SKM-1 (cell line): ENCODE data around the gene SLC2A8.

ENCODE experiments used
- DNase-seq: peaks from one replicate; lab custom pipeline; 2025; ENCODE audit not compliant: unreplicated experiment; lab: John Stamatoyannopoulos, UW

Gene SLC2A8

DNA sequence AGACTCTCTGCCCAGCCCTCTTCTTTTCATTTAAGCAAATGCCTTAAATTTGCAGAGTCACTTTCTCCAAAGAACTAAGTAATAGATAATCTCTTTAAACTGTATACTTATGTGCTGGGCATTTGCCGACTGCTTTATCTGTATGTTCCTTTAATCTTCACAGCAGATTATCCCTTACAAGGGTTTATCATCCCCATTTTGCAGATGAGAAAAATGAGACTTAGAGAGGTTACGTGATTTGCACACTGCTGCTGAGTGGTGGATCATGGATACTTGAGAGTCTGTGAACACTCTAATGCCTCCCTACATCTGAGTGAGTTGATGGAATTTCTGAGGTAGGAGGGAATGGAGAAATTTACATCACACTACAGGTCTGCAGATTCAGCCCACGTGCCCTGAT lies 31.4 kb downstream of the SLC2A8 start:
- no peak for DNase-seq

DNA sequence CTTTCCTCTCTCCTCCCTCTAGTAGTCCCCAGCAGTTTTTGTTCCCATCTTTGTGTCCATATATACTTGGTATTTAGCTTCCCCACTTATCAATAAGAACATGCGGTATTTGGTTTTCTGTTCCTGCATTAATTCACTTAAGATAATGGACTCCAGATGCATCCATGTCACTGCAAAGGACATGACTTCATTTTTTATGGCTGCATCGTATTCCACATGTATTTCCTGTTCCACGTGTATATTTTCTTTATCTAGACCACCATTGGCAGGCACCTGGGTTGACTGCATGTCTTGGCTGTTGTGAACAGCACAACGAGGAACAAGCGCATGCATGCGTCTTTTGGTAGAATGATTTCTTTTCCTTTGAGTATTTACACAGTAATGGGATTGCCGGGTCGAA lies 33.4 kb downstream of the SLC2A8 start:
- DNase-seq, result no peak

DNA sequence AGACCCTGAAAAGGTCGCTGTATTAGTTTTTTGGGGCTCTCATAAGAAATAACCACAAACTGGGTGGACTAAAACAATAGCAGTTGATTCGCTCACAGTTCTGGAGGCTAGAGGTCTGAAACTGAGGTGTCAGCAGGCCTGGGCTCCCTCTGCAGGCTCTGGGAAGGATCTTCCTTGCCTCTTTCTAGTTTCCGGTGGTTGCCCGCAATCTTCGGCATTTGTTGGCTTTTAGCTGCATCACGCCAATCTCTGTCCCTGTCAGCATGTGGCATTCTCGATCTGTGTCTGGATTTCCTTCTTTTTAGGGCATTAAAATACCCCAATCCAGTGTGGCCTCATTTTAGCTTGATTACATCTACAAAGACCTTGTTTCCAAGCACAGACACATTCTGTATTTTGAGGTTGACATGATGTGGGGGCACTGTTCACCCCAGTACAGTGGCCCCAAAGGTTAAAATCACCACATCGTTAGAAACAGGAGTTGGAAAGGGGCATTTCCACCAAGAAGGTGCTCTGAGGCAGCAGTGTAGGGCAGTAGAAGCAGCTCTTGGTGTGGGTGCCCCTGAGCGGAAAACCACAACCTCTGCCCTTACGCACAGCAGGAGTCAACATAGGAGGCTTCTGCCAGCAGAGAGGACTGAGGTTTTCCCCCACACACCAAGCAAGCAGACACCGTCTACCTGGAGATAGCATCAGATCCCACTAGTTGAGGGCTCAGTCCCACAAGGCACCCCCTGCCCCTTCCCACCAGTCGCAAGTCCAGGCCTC lies 40.7 kb downstream of the SLC2A8 start:
- no peak for DNase-seq

DNA sequence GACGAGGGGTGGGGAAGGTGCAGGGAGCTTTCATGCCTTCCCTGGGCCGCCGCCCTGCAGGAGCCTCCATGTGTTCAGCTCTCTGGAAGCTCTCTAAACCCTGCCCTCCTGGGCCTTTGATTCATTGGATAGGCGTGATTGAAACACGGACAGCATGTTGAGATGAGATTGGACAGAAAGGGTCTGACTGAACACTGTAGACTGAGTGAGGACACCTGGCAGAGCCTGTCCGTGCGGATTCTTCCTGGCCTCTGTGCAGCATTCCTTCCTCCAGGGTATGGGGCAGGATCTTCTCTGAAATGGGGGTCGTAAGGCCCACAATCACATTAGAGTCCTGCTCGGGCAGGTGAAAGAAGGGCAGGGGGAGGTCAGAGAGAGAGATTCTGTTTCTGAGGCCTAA lies 41.4 kb downstream of the SLC2A8 start:
- no peak for DNase-seq

DNA sequence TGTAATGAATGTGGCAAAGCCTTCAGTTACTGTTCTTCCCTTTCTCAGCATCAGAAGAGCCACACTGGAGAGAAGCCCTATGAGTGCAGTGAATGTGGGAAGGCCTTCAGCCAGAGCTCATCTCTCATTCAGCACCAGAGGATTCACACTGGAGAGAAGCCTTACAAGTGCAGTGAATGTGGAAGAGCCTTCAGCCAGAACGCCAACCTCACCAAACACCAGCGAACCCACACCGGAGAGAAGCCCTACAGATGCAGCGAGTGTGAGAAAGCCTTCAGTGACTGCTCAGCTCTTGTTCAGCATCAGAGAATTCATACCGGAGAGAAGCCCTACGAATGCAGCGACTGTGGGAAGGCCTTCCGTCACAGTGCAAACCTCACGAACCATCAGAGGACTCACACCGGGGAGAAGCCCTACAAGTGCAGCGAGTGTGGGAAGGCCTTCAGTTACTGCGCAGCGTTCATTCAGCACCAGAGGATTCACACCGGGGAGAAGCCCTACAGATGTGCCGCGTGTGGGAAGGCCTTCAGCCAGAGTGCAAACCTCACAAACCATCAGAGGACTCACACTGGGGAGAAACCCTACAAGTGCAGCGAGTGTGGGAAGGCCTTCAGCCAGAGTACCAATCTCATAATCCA lies 47.4 kb downstream of the SLC2A8 start:
- DNase-seq, result no peak

DNA sequence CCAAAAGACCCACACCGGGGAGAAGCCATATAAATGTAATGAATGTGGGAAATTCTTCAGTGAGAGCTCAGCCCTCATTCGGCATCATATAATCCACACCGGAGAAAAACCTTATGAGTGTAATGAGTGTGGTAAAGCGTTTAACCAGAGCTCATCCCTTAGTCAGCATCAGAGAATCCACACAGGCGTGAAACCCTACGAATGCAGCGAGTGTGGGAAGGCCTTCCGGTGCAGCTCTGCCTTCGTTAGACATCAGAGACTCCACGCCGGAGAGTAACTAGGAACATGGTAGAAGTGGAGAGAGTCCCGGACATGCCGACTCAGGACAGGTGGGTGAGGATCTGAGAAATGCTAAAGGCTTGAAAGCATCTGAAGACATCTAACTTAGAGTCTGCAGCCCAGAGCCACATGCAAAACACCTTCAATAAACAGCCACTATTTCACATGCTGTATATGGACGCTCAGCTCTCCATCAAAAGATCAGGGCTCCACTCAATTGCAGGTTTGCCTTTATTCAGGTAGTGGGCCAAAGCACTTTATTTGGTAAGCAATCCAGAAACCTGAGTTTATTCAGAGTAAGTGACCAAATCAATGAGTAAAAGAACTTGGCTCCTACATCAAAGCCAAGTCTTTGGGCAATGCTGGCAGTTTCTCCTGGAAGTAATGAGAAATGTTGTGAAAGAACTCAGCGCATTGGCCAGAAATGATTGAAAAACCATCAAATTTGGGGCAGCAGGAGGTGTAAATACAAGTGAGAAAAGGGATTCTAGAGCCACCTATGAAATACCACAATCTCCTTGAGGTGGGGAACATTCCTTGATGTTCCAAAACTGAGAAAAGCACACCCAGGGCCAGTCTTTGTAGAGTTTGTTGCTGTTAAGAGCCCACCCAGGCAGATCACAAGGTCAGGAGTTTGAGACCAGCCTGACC lies 48.2 kb downstream of the SLC2A8 start:
- DNase-seq, result no peak

DNA sequence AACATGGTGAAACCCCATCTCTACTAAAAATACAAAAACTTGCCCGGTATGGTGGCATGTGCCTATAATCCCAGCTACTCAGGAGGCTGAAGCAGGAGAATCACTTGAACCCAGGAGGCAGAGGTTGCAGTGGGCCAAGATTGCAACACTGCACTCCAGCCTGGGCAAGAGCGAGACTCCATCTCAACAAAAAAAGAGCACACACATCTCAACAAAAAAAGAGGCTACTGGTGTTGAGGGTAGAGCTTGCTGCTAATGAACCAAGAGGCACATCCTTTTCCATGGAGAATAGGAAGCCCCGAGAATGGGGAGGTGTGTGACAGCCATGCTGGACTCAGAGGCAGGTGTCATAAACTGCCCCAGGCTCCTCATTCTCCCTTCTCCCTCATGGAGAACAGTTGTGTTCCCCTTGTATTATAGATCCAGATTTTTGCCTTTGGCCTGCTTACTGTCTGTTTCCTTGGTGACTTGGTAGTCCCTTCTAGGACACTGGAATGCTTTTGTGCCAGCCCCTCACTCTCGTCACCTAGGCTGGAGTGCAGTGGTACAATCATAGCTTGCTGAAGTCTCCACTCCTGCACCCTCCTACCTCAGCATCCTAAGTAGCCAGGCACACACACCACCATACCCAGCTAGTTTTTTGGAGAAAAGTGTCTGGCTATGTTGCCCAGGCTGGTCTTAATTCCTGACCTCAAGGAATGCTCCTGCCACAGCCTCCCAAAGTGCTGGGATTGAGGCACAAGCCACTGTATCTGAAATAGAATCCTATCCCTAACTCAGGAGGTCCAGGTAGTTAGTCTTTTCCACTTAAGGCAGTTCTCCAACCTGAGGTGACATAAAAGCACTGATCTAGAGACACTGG lies 49.1 kb downstream of the SLC2A8 start:
- no peak for DNase-seq

DNA sequence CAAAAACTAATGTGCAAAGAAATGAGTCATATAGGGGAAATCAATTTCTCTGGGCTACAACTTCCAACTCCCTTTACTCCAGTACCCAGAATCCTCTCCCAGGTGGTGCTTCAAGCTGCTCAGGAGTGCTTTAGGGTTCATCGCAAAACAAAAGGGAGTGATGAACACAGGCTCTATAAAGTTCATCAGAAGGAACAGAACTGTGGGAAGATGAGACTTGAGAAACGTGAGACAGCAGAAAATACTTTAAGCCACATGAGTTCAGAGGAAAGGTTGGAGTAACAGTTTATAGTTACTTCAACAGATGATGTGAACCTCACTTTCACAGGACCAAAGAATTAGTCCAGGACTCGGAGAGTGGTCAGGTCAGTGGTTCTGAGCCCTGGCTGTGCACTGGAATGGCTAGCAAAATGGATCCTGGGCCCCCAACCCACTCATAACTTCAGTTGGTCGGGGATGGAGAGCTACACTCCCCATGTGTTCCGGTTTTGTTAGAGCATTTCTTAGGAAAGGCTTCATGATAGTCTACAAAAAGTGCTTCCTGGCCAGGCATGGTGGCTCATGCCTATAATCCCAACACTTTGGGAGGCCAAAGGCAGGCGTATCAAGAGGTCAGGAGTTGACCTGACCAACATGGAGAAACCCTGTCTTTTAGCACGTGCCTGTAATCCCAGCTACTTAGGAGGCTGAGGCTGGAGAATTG lies 49.9 kb downstream of the SLC2A8 start:
- no peak for DNase-seq

DNA sequence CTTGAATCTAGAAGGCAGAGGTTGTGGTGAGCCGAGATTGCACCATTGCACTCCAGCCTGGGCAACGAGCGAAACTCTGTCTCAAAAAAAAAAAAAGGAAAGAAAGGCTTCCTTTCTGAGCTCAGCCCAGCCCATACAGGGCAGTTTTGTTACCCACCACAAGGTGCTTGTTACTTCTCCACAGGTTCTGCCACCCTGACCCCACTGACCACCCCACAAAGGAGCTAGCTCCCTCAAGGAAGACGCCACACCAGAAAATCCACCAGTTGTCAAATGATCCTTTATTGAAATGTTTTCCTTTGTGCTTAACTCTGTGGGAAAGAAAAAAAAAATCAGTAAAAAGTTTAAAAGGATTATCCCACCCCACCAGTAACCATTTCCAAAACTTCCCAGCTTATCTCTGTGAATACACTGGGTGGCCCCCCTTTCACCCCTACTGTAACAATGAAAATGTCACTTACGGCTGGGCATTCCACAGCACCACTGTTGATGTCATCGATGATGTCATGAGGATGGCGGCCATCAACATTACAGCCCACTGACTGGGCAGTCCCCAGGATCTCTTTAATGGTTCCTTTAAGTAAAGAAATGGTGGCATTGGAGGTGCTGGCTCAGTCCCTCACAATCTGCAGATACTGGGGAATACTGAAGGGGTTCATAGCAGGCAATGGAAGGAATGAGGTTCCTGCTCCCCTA lies 50.6 kb downstream of the SLC2A8 start:
- no peak for DNase-seq

DNA sequence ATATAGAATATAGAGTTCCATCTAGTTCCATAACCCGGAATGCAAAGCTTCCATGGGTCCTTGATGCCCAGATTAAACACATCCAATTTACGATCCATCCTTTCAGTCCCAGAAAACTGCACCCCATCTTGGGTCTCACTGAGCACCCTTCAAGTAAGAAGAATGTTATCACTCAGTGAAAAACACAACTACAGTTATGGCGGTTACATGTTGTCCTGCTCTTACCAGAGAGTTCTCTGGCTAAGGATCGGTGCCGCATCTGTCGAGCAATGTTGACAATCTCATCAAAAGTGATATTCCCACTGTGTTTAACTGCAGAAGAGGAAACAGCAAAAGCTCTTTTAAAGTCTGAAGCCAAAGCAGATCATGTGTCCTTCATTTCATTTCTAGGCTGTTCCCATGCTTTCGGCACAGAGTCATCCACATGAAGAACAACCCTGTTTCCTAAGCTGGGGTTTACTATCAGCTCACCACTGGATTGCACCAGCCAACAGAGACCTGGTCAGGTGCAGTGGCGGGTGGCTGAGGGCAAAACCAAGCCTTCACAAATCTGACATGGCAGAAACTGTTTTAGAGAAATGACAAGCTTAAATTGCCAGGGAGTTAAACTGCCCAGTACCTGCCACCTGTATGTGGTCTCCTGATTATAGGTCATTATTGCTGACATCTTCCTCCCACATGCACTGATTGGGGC lies 51.3 kb downstream of the SLC2A8 start:
- no peak for DNase-seq

DNA sequence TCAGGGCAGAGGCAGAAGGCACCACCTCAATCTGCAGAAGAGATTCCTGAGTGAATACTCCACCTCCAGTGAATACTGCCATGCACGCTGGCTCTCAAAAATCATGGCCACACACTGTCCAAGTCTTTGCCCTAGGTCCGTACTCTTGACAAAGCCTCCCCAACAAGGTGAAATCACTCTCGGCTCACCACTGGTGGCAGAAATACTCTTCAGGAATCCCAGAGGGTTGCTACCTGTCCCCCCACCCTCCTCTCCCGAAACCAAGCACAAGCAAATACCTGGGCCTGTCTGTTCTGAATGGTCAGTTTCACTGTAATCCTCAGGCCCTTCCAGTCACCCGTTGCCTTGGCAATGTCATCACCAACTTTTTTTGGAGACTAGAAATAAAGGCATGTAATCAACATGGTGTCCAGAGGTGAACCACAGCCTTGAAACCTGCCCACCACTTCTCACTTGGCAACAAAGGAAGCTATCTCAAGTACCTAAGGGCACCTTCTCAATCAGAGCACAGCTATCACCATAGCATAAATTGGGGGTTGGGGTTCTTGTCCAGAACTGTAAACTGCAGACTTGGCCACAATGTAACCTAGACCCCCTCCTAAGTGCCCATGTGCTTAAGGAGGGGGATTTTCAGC lies 52.5 kb downstream of the SLC2A8 start:
- DNase-seq, result no peak

DNA sequence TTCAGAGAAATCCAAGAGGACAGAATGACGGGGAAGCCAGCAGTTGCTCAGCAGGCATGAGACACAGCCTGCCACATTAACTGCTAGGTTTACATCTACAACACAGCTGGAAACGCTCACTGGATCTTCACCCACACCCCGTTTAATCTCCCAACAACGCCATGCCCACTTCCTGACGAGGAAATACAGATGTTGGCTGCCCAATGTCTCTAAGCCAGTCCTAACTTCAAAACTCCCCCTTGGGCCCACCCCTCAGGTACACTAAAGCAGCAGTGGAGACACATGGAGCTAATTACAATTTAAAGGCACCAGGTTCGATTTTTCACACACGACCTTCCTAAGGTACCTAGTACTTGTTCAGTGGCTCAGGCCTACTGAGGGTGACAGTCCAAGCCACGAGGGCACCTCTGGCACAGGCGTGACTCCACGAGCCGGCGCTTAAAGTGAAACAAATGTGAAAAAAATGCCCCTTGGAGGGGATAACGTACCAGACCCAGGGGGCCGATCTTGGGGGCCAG lies 53.3 kb downstream of the SLC2A8 start:
- DNase-seq, result no peak

DNA sequence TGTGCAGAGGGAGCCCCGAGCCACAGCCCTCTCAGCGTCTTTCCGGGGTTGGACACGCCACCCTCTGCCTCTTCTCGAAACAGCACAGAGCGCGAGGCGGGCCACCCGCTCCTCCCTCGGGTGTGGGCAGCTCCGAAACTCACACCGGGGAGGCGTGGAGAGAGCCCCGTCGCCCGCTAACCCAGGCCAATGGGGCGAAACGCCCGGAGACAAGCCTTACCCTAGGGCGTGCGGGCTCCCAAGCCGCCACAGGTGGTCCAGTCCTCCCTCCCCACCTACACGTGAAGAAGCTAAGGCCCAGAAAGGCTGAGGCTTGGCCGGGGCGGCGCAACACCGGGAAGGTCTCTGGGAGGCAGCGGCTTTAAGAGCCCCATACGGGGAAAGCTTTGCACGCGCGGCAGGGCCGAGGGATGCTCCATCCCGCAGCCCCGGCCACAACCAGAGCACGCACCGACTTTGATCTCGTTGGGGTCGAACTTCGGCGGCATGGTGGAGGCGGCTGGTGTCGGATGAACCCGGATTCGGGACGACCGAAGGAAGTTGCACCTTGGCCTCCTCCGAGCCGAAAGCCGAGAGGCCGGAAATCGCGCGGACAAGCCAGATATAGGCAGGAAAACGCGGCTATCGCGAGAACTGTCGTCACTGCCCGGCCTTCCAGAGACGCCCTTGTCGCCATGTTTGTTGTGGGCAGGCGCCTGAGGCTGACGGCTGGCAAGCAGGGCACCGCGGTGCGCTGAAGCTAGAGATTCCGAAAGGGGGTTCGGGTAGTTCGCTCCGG lies 54.0 kb downstream of the SLC2A8 start, which contains the start of the genes LRSAM1 and RPL12:
Gene LRSAM1, plus strand, starts transcription at position 681 of the 778 bp plus-strand sequence. CDS start 3,018 bp downstream, outside the sequence.
Gene RPL12, minus strand, starts transcription at position 577 of the 778 bp plus-strand sequence. Its CDS starts 89 bp downstream, at position 488.
- DNase-seq, result peak; percentile 76

DNA sequence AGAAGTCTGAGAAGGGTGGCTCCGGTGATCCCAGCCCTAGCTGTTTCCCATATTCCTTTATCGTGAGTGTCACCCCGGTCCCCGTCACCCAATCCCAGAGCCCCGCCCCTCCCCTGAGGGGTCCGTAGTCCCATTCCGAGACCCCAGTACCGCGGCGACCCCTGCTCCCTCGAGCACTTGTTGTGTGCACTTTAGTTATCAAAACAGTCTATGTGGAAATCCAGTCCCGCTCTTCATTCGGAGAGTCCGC lies 54.6 kb downstream of the SLC2A8 start:
- no peak for DNase-seq

DNA sequence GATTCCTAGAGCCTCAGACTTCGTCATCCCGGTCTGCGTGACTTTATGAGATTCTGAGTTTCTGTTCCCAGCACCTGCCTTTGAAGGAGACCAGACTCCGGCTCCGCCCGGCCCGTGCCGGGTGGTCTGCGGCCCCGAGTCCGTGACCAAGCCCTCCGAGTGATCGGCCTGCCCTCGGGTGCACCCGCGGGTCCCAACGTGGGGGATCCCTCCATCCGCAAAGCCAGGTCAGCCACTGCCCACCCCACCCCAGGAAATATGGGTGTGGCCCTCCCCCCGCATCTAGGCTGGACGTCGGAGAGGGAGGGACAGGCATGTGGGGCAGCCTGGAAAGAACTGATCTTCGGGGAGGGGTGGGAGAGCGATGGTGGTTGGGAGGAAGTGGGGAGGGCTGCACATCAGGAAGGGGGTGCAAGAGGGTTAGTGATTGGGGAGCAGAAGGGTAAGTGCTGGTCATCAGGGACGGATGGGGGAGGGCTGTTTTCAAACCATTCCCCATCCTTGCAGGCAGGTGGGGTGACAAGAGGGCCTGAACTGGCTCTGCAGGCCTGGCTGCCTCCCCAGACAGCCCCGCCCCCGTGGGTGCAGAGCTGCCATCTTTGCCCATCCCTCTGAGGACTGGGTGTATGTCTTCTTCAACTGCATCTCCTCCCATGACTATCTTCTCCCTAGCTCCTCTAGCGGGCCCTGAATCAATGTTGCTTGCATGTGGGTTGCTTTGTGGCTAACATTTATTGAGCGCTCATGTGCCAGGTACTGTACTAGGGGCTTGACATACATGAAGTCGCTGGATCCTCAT lies 55.1 kb downstream of the SLC2A8 start:
- DNase-seq, result no peak

DNA sequence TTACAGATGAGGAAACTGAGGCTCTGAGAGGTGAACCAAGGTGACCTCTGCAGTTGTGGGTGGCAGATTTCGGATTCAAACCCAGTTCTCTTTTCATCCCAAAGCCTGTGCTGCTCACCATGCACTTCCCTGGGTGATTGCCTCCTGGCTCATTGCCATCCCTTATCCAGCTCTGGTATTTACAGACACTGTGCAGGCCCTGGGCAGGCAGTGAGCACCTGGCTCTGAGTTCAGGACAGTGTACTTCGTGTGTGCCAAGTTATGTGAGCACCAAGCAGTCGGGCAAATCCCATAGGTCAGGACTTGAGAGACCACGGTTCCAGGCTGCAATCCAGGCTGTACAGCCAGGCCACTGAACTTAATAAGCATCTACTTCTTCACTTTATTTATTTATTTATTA lies 55.7 kb downstream of the SLC2A8 start:
- no peak for DNase-seq
